Measurements from ENCODE around the gene TAS2R10. TPM values are rescaled to one million over a fixed set of nuclear protein-coding genes. Genes with fewer than 3 reads are reported as not detected.

TAS2R10 gene
- total RNA-seq, 1 experiment from 2014 or later = not detected

GRCh38 chr12:10779103-10779502 lies 47.1 kb downstream of the TAS2R10 start:
- no peak for DNase-seq (ENCODE audit: low read depth)

Other genes with a start within 250 kb of the TAS2R10 start
- gene MAGOHB, start 212.7 kb downstream of the TAS2R10 start, total RNA-seq (2014; rRNA removed; shearing (Covaris generic)) = 51.5 and 90.2 TPM in 2 replicates
- 1.6 and 5.9 TPM in 2 replicates for gene STYK1, start 152.3 kb downstream of the TAS2R10 start, total RNA-seq (2014; rRNA removed; shearing (Covaris generic))
- 44.7 and 46.6 TPM in 2 replicates for gene YBX3, start 103.0 kb downstream of the TAS2R10 start, total RNA-seq (2014; rRNA removed; shearing (Covaris generic))
- not detected in 2 replicates for gene TAS2R7, start 23.7 kb downstream of the TAS2R10 start, total RNA-seq (2014; rRNA removed; shearing (Covaris generic))
- not detected in 2 replicates for gene TAS2R8, start 19.1 kb downstream of the TAS2R10 start, total RNA-seq (2014; rRNA removed; shearing (Covaris generic))
- gene TAS2R9, start 16.2 kb downstream of the TAS2R10 start, total RNA-seq (2014; rRNA removed; shearing (Covaris generic)) = not detected in 2 replicates
- gene PRR4, start 23.1 kb upstream of the TAS2R10 start, total RNA-seq (2014; rRNA removed; shearing (Covaris generic)) = not detected in 2 replicates
- 3.6 and 14.5 TPM in 2 replicates for gene PRH1, start 57.9 kb upstream of the TAS2R10 start, total RNA-seq (2014; rRNA removed; shearing (Covaris generic))
- not detected in 2 replicates for gene TAS2R13, start 83.2 kb upstream of the TAS2R10 start, total RNA-seq (2014; rRNA removed; shearing (Covaris generic))
- gene PRH2, start 102.9 kb upstream of the TAS2R10 start, total RNA-seq (2014; rRNA removed; shearing (Covaris generic)) = not detected in 2 replicates
- gene TAS2R14, start 112.9 kb upstream of the TAS2R10 start, total RNA-seq (2014; rRNA removed; shearing (Covaris generic)) = 0.34 and 0.89 TPM in 2 replicates
- 0.25 TPM in 1 of 2 replicates, not detected in the other for gene TAS2R50, start 160.6 kb upstream of the TAS2R10 start, total RNA-seq (2014; rRNA removed; shearing (Covaris generic))
- 0.07 TPM in 1 of 2 replicates, not detected in the other for gene TAS2R20, start 171.9 kb upstream of the TAS2R10 start, total RNA-seq (2014; rRNA removed; shearing (Covaris generic))
- gene TAS2R19, start 196.3 kb upstream of the TAS2R10 start, total RNA-seq (2014; rRNA removed; shearing (Covaris generic)) = 0.22 TPM in 1 of 2 replicates, not detected in the other
- 0.12 and 0.27 TPM in 2 replicates for gene TAS2R31, start 205.0 kb upstream of the TAS2R10 start, total RNA-seq (2014; rRNA removed; shearing (Covaris generic))
- not detected in 2 replicates for gene TAS2R46, start 235.9 kb upstream of the TAS2R10 start, total RNA-seq (2014; rRNA removed; shearing (Covaris generic))

All from M059J (cell line).